ENCODE measurements around the gene TENM4.

TENM4 gene

DNA sequence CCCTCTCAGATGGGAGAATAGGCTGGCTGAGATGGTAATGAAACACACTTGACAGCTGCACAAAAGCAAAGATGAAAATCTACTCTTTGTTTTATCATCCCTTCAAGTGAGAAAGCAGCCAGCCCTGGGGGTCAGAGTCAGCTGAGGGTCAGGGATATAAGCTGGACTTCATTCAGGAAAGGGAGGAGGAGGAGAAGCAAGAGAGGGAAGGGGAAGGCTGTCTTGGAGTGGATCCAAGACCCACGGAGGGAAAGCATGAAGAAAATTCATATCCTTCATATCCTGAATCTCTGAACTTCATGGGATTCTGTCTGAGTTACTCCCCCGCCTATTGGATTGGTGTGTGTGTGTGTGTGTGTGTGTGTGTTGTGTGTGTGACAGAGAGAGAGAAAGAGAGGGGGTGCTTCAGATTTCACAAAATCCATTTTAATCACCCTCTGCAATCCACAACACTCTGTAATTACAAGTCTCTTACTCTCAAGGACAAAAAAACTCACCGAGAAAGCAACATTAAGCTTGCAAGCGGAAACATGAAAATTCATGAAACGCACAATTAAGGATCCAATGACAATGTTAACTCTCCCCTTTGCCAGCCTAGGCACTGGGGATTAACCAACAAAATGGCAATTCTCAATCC, 327.7 kb downstream of the TENM4 start:
- Histone ChIP-seq H3K4me3 (ENCODE audit: low read depth in 1 of 2, low read length in 2 of 2) (no peak overlapping the region), H3K9ac (ENCODE audit: low read depth, low read length) (no peak overlapping the region), H3K27me3 (ENCODE audit: insufficient read depth, low read length, poor library complexity) (no peaks in the 10 kb centered on the region), H3K36me3 (ENCODE audit: insufficient read depth, low read length) (no peaks in the 10 kb centered on the region), H4K20me1 (ENCODE audit: insufficient read depth, low read length) (no peaks in the 10 kb centered on the region), H2AFZ (ENCODE audit: low read depth, low read length) (no peak overlapping the region), H3K4me2 (ENCODE audit: insufficient read depth, low read length) (no peak overlapping the region), H3K4me1 (ENCODE audit: insufficient read depth, low read length) (no peaks in the 10 kb centered on the region), H3K9me3 (ENCODE audit: insufficient read depth, low read length, severe bottlenecking) (no peaks in the 10 kb centered on the region), H3K27ac (ENCODE audit: low read length) (no peak overlapping the region), H3K79me2 (ENCODE audit: insufficient read depth, low read length) (no peaks in the 10 kb centered on the region)
- TF ChIP-seq EZH2 (IDR thresholded peaks at IDR 0.05; ENCODE audit: borderline replicate concordance, low read depth, low read length, severe bottlenecking): no peak
- TF ChIP-seq, protein P1, sequence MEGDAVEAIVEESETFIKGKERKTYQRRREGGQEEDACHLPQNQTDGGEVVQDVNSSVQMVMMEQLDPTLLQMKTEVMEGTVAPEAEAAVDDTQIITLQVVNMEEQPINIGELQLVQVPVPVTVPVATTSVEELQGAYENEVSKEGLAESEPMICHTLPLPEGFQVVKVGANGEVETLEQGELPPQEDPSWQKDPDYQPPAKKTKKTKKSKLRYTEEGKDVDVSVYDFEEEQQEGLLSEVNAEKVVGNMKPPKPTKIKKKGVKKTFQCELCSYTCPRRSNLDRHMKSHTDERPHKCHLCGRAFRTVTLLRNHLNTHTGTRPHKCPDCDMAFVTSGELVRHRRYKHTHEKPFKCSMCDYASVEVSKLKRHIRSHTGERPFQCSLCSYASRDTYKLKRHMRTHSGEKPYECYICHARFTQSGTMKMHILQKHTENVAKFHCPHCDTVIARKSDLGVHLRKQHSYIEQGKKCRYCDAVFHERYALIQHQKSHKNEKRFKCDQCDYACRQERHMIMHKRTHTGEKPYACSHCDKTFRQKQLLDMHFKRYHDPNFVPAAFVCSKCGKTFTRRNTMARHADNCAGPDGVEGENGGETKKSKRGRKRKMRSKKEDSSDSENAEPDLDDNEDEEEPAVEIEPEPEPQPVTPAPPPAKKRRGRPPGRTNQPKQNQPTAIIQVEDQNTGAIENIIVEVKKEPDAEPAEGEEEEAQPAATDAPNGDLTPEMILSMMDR (IDR thresholded peaks at IDR 0.05; ENCODE audit: borderline replicate concordance, extremely low read depth, low read length, poor library complexity, severe bottlenecking): no peak
- ATAC-seq (ENCODE audit: insufficient read depth, low read depth): no peak
- no peak for DNase-seq

DNA sequence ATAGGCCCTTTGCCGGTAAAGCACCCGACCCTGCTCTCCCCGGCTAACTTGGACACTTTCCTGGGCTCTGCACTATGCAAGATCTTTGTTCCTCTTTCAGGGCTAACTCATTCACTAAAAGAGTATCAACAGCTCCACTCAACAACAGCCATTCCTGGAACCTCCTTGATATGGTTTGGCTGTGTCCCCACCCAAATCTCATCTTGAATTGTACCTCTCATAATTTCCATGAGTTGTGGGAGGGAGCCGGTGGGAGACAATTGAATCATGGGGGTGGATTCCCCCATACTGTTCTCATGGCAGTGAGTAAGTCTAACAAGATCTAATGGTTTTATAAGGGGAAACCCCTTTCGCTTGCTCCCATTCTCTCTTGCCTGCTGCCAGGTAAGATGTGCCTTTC, 330.0 kb downstream of the TENM4 start:
- no peaks in the 10 kb centered on the region for H3K4me1 ChIP-seq (ENCODE audit: insufficient read depth, low read length)
- TF ChIP-seq, protein P1 (IDR thresholded peaks at IDR 0.05; ENCODE audit: borderline replicate concordance, extremely low read depth, low read length, poor library complexity, severe bottlenecking): no peak
- no peak for TF ChIP-seq EZH2 (IDR thresholded peaks at IDR 0.05; ENCODE audit: borderline replicate concordance, low read depth, low read length, severe bottlenecking)
- no peaks in the 10 kb centered on the region for H3K27me3 ChIP-seq (ENCODE audit: insufficient read depth, low read length, poor library complexity)
- no peaks in the 10 kb centered on the region for H3K9me3 ChIP-seq (ENCODE audit: insufficient read depth, low read length, severe bottlenecking)
- DNase-seq (no peak), ATAC-seq (ENCODE audit: insufficient read depth, low read depth) (no peak)
- no peaks in the 10 kb centered on the region for H4K20me1 ChIP-seq (ENCODE audit: insufficient read depth, low read length)
- H3K79me2 ChIP-seq (ENCODE audit: insufficient read depth, low read length): no peaks in the 10 kb centered on the region
- no peaks in the 10 kb centered on the region for H3K36me3 ChIP-seq (ENCODE audit: insufficient read depth, low read length)
- H3K27ac ChIP-seq (ENCODE audit: low read length): no peak overlapping the region
- no peak overlapping the region for H2AFZ ChIP-seq (ENCODE audit: low read depth, low read length)
- H3K4me3 ChIP-seq (ENCODE audit: low read depth in 1 of 2, low read length in 2 of 2): no peak overlapping the region
- no peak overlapping the region for H3K9ac ChIP-seq (ENCODE audit: low read depth, low read length)
- no peak overlapping the region for H3K4me2 ChIP-seq (ENCODE audit: insufficient read depth, low read length)

DNA sequence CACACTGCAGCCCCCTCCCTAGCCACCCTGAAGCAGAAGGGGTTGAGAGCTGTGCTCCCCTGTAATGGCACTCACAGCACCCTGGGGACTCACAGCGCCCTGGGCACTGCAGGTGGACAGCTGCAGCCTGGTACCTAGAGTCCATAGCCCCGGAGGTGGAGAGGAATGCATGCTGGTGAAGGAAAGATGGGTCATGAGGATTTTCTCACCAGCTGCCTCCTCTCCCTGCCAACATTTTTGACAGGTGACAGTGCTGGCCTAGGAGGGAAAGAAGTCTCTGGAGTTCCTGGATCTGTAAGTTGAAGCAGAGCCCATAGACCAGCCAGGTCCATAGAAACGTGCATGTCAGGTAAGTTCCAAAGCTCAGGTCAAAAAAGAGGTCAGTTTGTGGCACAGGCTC, 330.5 kb downstream of the TENM4 start:
- H3K27me3 ChIP-seq (ENCODE audit: insufficient read depth, low read length, poor library complexity): no peaks in the 10 kb centered on the region
- no peaks in the 10 kb centered on the region for H4K20me1 ChIP-seq (ENCODE audit: insufficient read depth, low read length)
- TF ChIP-seq, protein P1 (IDR thresholded peaks at IDR 0.05; ENCODE audit: borderline replicate concordance, extremely low read depth, low read length, poor library complexity, severe bottlenecking): no peak
- no peak for TF ChIP-seq EZH2 (IDR thresholded peaks at IDR 0.05; ENCODE audit: borderline replicate concordance, low read depth, low read length, severe bottlenecking)
- ATAC-seq (ENCODE audit: insufficient read depth, low read depth) (no peak), DNase-seq (no peak)
- H3K9ac ChIP-seq (ENCODE audit: low read depth, low read length): no peak overlapping the region
- no peak overlapping the region for H2AFZ ChIP-seq (ENCODE audit: low read depth, low read length)
- no peak overlapping the region for H3K4me2 ChIP-seq (ENCODE audit: insufficient read depth, low read length)
- H3K36me3 ChIP-seq (ENCODE audit: insufficient read depth, low read length): no peaks in the 10 kb centered on the region
- no peak overlapping the region for H3K4me3 ChIP-seq (ENCODE audit: low read depth in 1 of 2, low read length in 2 of 2)
- no peaks in the 10 kb centered on the region for H3K9me3 ChIP-seq (ENCODE audit: insufficient read depth, low read length, severe bottlenecking)
- no peaks in the 10 kb centered on the region for H3K4me1 ChIP-seq (ENCODE audit: insufficient read depth, low read length)
- H3K27ac ChIP-seq (ENCODE audit: low read length): no peak overlapping the region
- H3K79me2 ChIP-seq (ENCODE audit: insufficient read depth, low read length): no peaks in the 10 kb centered on the region

Measured in DND-41 (cell line).